NCI-H1417 treated with DMSO at 0.1 percent for 48 hours (cell line): ENCODE results near the gene C4orf51.
"Not testable (repeated sequence)": the region's sequence is repeated elsewhere in the genome, so short reads cannot be mapped to it uniquely, and the experiment has no call there.

Source experiments
- DNase-seq: peaks from one replicate; lab custom pipeline; 2025; lab: John Stamatoyannopoulos, UW

C4orf51 gene

GRCh38 chr4:145679991-145680455 is at the start of gene C4orf51:
TSS of gene C4orf51 (plus strand) at chr4:145680146. CDS start at chr4:145680204, 58 bp downstream.
- no peak for DNase-seq

DNA sequence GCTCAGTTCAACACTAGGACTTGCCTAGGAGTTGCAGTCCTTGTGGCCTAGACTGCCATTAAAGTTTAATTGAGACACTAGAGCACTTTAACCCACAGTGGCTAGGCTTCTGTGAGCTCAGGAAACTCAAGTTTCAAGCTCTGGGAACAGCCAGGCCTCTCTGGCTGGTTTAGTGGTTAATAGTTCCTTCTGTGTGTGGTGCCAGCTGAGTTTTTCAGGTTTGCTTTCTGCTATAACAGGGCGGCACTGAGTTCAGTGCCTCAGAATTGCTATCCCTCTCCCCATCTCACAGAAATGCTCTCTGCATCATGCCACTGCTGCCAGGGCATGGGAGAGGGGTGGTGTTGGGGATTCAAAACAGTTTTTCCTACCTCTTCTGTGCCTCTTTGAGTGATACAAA is 44.8 kb upstream of the C4orf51 start:
- DNase-seq, result no peak

- no peak for DNase-seq
These were observed 44.3 kb upstream of the C4orf51 start for GRCh38 chr4:145635630-145636029.

DNA sequence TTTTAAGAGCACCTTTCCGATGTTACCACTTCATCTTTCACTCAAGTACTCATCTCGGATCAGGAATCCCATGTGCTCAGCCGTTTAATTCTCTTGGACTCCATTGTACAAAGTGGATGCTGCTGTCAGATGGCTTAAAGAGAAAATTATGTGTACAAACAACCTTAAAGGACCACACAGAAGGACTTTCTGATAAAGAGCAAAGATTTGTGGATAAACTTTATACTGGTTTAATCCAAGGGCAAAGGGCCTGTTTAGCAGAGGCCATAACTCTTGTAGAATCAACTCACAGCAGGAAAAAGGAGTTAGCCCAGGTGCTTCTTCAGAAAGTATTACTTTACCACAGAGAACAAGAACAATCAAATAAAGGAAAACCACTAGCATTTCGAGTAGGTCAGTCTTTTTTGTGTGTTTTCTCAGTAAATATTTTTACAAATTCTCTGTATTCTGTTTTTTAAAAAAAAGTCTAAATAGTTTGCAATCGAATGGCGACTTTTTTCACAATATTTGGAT is 40.7 kb upstream of the C4orf51 start:
- no peak for DNase-seq

- not testable (repeated sequence) for DNase-seq
These were observed 39.7 kb upstream of the C4orf51 start for GRCh38 chr4:145640236-145640635.

- no peak for DNase-seq
These were observed 36.7 kb upstream of the C4orf51 start for GRCh38 chr4:145643295-145643694.

GRCh38 chr4:145644699-145645098 is 35.2 kb upstream of the C4orf51 start:
- no peak for DNase-seq

- no peak for DNase-seq
These were observed 23.8 kb upstream of the C4orf51 start for GRCh38 chr4:145656156-145656555.

DNA sequence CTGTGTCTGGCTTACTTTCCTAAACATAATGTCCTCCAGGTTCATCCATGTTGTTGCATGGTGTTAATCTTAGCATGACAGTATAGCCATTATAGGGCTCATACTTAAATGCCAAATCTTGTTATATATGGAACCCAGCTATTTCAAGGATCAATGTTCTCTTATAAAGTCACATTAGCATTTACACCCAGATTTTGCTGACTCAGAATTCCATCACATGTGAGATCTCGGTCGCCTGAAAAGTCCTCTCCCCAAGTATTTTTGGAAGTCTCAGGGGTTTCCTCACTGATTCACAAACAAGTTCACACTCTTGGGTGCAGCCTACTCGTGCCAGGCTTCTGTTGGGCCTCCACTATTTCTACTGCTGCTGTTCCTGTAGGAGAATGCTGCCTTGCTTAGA is 19.9 kb upstream of the C4orf51 start:
- DNase-seq, result no peak

DNA sequence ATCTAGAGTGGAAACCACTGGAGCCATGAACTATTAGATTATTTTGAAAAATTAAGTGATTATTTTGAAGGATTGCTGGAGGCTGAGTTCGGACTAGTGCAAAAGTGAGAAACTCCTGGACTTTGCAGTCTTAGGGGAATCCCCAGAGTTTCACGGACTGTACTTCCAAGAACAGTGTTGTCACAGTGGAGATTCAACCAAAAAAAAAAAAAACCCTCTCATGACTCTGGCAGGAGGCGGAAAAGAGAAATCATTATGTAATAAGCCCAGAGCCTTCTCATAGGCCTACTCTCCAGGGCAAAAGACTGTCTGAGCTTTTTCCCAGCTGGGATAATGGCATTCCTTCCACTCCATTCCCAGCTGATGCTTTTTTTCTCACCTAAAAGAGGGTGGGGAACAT is 16.8 kb upstream of the C4orf51 start:
- no peak for DNase-seq

DNA sequence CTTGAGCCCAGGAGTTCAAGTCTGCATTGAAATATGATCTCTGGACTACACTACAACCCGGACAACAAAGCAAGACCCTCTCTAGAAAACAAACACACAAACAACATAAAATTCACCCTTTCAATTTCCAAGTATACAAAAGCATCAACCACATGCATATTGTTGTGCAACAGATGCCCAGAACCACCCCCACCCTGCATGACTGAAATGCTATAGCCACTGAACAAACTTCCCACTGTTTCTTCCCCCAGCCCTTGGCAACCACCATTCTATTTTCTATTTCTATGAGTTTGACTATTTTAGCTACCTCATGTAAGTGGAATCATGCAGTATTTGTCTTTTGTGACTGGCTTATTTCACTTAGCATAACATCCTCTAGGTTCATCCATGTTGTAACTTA is 14.2 kb upstream of the C4orf51 start:
- no peak for DNase-seq

DNA sequence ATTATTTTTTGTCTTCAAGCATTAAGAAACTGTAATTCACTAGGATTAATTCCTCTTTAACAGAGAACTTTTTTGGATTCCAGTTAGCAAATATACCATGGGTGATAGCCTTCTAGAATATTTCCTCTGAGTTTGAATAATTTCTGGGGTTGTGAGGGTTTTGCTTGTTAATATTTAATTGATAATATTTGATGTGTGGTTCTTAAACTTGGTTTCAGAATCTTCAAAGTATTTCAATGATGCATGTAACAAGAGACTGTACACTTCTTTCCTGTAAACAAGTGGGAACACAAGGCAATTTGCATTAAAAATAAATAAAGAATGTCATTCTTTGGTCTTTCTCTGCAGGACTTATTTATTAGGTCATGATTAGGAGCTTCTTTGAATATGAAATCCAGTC is 9.5 kb upstream of the C4orf51 start:
- DNase-seq, result no peak

GRCh38 chr4:145679520-145679919 is 426 bp upstream of the C4orf51 start:
- peak; percentile 47 for DNase-seq

GRCh38 chr4:145680902-145681301 is 956 bp downstream of the C4orf51 start:
- DNase-seq, result no peak

GRCh38 chr4:145681518-145681917 is 1.6 kb downstream of the C4orf51 start:
- no peak for DNase-seq

- no peak for DNase-seq
These were observed 2.0 kb downstream of the C4orf51 start for GRCh38 chr4:145681956-145682355.

GRCh38 chr4:145686991-145687390 is 7.0 kb downstream of the C4orf51 start:
- no peak for DNase-seq

- DNase-seq, result no peak
These were observed 10.7 kb downstream of the C4orf51 start for GRCh38 chr4:145690610-145691009.

DNA sequence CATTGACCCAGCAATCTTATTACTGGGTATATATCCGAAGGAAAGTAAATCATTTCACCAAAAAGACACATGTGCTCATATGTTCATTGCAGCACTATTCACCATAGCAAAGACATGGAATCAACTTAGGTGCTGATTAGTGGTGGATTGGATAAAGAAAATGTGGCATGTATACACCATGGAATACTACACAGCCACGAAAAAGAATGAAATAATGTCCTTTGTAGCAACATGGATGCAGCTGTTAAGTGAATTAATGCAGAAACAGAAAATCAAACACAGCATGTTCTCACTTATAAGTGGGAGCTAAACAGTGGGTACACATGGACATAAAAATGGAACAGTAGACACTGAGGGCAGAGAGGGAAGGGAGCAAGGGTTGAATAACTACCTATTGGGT is 11.5 kb downstream of the C4orf51 start:
- not testable (repeated sequence) for DNase-seq

GRCh38 chr4:145694929-145695328 is 15.0 kb downstream of the C4orf51 start:
- no peak for DNase-seq

- DNase-seq, result no peak
These were observed 17.4 kb downstream of the C4orf51 start for GRCh38 chr4:145697332-145697731.

GRCh38 chr4:145698507-145698906 is 18.6 kb downstream of the C4orf51 start:
- DNase-seq, result no peak

DNA sequence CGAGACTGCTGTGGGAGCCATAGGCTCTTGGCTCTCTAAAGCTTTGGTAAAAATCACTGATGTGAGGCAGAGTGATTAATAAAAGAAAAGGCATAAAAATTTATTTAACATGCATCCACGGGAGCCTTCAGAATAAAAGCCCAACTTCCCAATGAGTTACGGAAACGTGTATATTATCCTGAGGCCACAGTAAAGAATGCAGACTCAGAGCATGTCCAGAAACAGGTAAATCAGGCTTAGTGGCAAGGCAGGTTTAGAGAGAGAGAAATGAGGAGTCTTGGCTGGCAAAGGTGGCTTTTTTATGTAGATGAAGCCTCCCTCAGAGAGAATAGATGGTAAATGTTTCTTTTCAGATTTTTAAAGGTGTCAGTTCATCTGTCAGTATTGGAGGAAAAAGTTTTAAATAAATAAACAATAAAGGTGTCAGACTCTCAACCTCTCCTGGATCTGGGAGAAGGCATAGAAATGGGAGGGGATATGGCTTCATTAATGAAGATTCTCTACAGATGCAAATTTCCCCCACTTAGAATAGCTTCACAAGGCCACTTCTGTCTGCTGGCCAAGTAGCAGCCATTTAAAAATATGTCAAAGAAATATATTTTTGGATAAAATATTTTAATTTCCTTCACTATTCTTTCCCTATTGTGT is 24.0 kb downstream of the C4orf51 start:
- no peak for DNase-seq

DNA sequence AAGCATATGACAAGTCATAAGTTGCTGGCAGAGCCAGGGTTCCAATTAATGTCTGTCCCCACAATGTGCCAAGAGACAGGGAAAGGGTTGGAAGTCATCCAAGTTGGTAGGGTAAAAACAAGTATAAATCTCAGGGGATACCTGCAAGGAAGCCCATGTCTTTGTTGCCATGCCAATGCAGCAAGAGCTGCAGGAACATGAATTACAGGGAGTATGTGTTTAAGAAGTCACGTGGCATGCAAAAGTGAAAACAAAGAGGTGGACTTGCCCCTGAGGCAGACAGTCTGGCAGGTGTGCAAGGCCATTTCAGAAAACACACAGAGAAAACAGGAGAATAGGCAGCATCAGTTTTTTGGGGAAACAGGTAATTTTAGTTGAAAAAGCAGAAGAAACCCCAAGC is 29.4 kb downstream of the C4orf51 start:
- DNase-seq, result no peak
